GM12878 (cell line): ENCODE data around the gene ATF7IP. TPM values are rescaled to one million over a fixed set of nuclear protein-coding genes. Genes with fewer than 3 reads are reported as not detected.

Experiments
- ATAC-seq: fragments of 200-7000 bp; cut with Tn5 transposase; 3 replicates; pipeline ENCODE4 v1.9.1; 2020; ENCODE audit warnings: mild to moderate bottlenecking, moderate library complexity
- BruUV-seq: library from RNA; stranded (reverse); fragments of 400-500 nt; replicated peaks from 2 replicates; lab custom pipeline; 2021; lab: Mats Ljungman, UMichigan
- CTCF ChIA-PET: fragments of 300-600 bp; sonication (Branson Sonifier 250); formaldehyde crosslinking; extraction: SDS; loops from one replicate; lab custom pipeline; 2021; ENCODE audit warnings: inconsistent platforms; lab: Yijun Ruan, JAX
- POLR2A ChIA-PET: fragments of 350-600 bp; formaldehyde crosslinking; extraction: SDS; loops from one replicate; lab custom pipeline; 2021; ENCODE audit warnings: inconsistent platforms; lab: Charles Lee
- RAD21 ChIA-PET: fragments of 300-600 bp; sonication (Branson Sonifier 250); formaldehyde crosslinking; loops from one replicate; lab custom pipeline; 2023; ENCODE audit warnings: antibody characterized with exemption; ENCODE audit not compliant: unreplicated experiment; lab: Charles Lee
- SMC1A ChIA-PET: fragments of 300-600 bp; sonication (Branson Sonifier 250); formaldehyde crosslinking; loops from one replicate; lab custom pipeline; 2023; ENCODE audit not compliant: unreplicated experiment, uncharacterized antibody; lab: Charles Lee
- DNase-seq: peaks from one replicate; pipeline ENCODE4 v3.0.0-alpha.2; 2011; ENCODE audit warnings: low read depth, low spot score
- FAIRE-seq: peaks from 3 replicates; lab custom pipeline; 2011; peaks lifted over from hg19 to GRCh38; lab: Jason Lieb, UNC
- H2AFZ ChIP-seq: 2 replicates; pipeline ENCODE4 v1.6.0; 2011; ENCODE audit warnings: low read depth, low read length, control low read depth; ENCODE audit not compliant: control insufficient read depth
- H3K27ac ChIP-seq: 2 replicates; pipeline ENCODE4 v1.5.1; 2011; ENCODE audit warnings: control low read depth; ENCODE audit not compliant: control insufficient read depth, insufficient read depth
- H3K27me3 ChIP-seq, 2 experiments: replicated peaks in 1 of 2; 2 replicates each; pipeline versions ENCODE4 v1.6.0 to v1.6.1; 2011; ENCODE audit warnings: low read length in 1 of 2; ENCODE audit not compliant: control insufficient read depth in 2 of 2, insufficient read depth in 2 of 2
- H3K36me3 ChIP-seq, 2 experiments: 2 replicates each; pipeline ENCODE4 v1.5.1; 2011; ENCODE audit warnings: low read length in 1 of 2; ENCODE audit not compliant: control insufficient read depth in 2 of 2, insufficient read depth in 2 of 2
- H3K4me1 ChIP-seq: 2 replicates; pipeline ENCODE4 v1.6.1; 2011; ENCODE audit warnings: mild to moderate bottlenecking, low read length, moderate library complexity, mixed read lengths; ENCODE audit not compliant: control insufficient read depth, insufficient read depth
- H3K4me2 ChIP-seq: 2 replicates; pipeline ENCODE4 v1.6.0; 2011; ENCODE audit warnings: control low read depth; ENCODE audit not compliant: control insufficient read depth, insufficient read depth
- H3K4me3 ChIP-seq: fragments of 200-600 bp; sonication (generic); 2 replicates; pipeline ENCODE4 v1.5.1; 2016
- H3K79me2 ChIP-seq: 2 replicates; pipeline ENCODE4 v1.6.0; 2011; ENCODE audit warnings: low read length; ENCODE audit not compliant: control insufficient read depth, insufficient read depth
- H3K9ac ChIP-seq: 2 replicates; pipeline ENCODE4 v1.8.0; 2011; ENCODE audit warnings: low read length, control low read depth, mixed read lengths; ENCODE audit not compliant: control insufficient read depth, insufficient read depth
- H3K9me3 ChIP-seq: replicated peaks from 3 replicates; pipeline ENCODE4 v1.5.1; 2011; ENCODE audit warnings: mild to moderate bottlenecking, low read length; ENCODE audit not compliant: control insufficient read depth, insufficient read depth
- H4K20me1 ChIP-seq: 2 replicates; pipeline ENCODE4 v1.6.0; 2011; ENCODE audit not compliant: control insufficient read depth, insufficient read depth
- ATF3 ChIP-seq: IDR thresholded peaks from 2 replicates; pipeline ENCODE4 v1.6.1; 2011; ENCODE audit warnings: low read depth, mild to moderate bottlenecking, low read length, moderate library complexity, borderline replicate concordance; ENCODE audit errors: extremely low read depth
- EP300 ChIP-seq, 2 experiments: fragments of 150-350 bp in 1 of 2; IDR thresholded peaks; 2 replicates each; pipeline ENCODE4 v1.6.1; 2011 to 2012; ENCODE audit warnings: low read depth in 2 of 2, low read length in 2 of 2, borderline replicate concordance in 1 of 2, improper control_type of control experiment in 1 of 2, inconsistent platforms in 1 of 2; ENCODE audit not compliant: control insufficient read depth in 1 of 2
- ETV6 ChIP-seq, 2 experiments: fragments of 450-650 bp in 1 of 2; IDR thresholded peaks in 1 of 2; conservative IDR thresholded peaks in 1 of 2; 2 replicates each; pipeline ENCODE4 v1.6.1; 2014; ENCODE audit warnings: antibody characterized with exemption in 1 of 2, borderline replicate concordance in 1 of 2, low read depth in 1 of 2, mild to moderate bottlenecking in 1 of 2, moderate library complexity in 1 of 2
- HDGF ChIP-seq: fragments of 450-650 bp; IDR thresholded peaks from 2 replicates; pipeline ENCODE4 v1.6.1; 2016; ENCODE audit warnings: antibody characterized with exemption
- HSF1 ChIP-seq: fragments of 150-350 bp; IDR thresholded peaks from 2 replicates; pipeline ENCODE4 v1.6.1; 2014; ENCODE audit warnings: mild to moderate bottlenecking, low read depth, low read length
- NFYA ChIP-seq: IDR thresholded peaks from 2 replicates; pipeline ENCODE4 v1.6.1; 2011; ENCODE audit warnings: low read depth, mild to moderate bottlenecking, low read length, improper control_type of control experiment, borderline replicate concordance
- NR2C2 ChIP-seq: IDR thresholded peaks from 2 replicates; pipeline ENCODE4 v1.6.1; 2011; ENCODE audit warnings: borderline replicate concordance, low read depth; ENCODE audit not compliant: control insufficient read depth, insufficient read length
- NRF1 ChIP-seq: conservative IDR thresholded peaks from 2 replicates; pipeline ENCODE4 v1.6.1; 2011; ENCODE audit warnings: mild to moderate bottlenecking, low read depth, low read length, improper control_type of control experiment
- PAX8 ChIP-seq: fragments of 450-650 bp; IDR thresholded peaks from 2 replicates; pipeline ENCODE4 v1.6.1; 2017; ENCODE audit warnings: mild to moderate bottlenecking, moderate library complexity
- SMAD5 ChIP-seq: IDR thresholded peaks from 2 replicates; pipeline ENCODE4 v1.6.1; 2016; ENCODE audit warnings: antibody characterized with exemption, low read depth
- SMARCA5 ChIP-seq: fragments of 450-650 bp; IDR thresholded peaks from 2 replicates; pipeline ENCODE4 v1.6.1; 2017; ENCODE audit warnings: mild to moderate bottlenecking
- ZNF592 ChIP-seq: fragments of 450-650 bp; IDR thresholded peaks from 2 replicates; pipeline ENCODE4 v1.6.1; 2017; ENCODE audit warnings: mild to moderate bottlenecking, moderate library complexity
- WGBS: methylation state at CpG from one replicate; pipeline ENCODE4 v1.1.6; 2016; ENCODE audit warnings: low lambda C conversion rate; ENCODE audit not compliant: insufficient replicate concordance, insufficient coverage; ENCODE audit errors: missing lambda C conversion rate; 5-methylcytosine and 5-hydroxymethylcytosine counted together
- in situ Hi-C: fragments of 300-500 bp; cut with MboI; formaldehyde crosslinking; loops from 9 replicates; pipeline ENCODE4 v1.14.3; 2018; ENCODE audit warnings: mixed read lengths
- intact Hi-C: fragments of 100-400 bp; cut with micrococcal nuclease; formaldehyde crosslinking; loops from one replicate; pipeline ENCODE4 v1.14.2; 2022; ENCODE audit not compliant: unreplicated experiment
- polyA plus RNA-seq, 11 experiments: library from polyadenylated mRNA; depleted of rRNA in 4 of 11; unstranded in 6 of 11; stranded (reverse) in 5 of 11; fragments of >200 nt; fragmentation: Nextera tagmentation in 4 of 11; fragmentation: Illumina TruSeq in 1 of 11; extraction: Ambion mirVana in 4 of 11; extraction: Trizol in 1 of 11; gene quantifications; 1 replicate in 1 of 11; 2 replicates in 10 of 11; pipeline versions ENCODE4 v1.2.1 to v1.2.3, GENCODE V29; 2011 to 2016; ENCODE audit warnings: inconsistent platforms in 2 of 11, missing spikeins in 2 of 11, low read depth in 1 of 11
- total RNA-seq, 4 experiments: library from RNA; depleted of rRNA in 3 of 4; stranded (reverse); fragments of >200 nt in 3 of 4; fragmentation: Illumina TruSeq in 1 of 4; extraction: Trizol in 1 of 4; gene quantifications; 2 replicates each; pipeline versions ENCODE4 v1.2.1 to v1.2.3, GENCODE V29; 2013 to 2021

Gene ATF7IP
- total and polyA plus RNA-seq, 10 of the 15 experiments (the other 5 are each of a cell fraction or from before 2014, with no cell fraction given): 6.2 to 66.6 (median 29.3) TPM

GRCh38 chr12:14450479-14450878 lies 85.0 kb downstream of the ATF7IP start (continued):
- TF ChIP-seq ETV6 (conservative IDR thresholded peaks at IDR 0.05 in 1 of 2, IDR thresholded peaks at IDR 0.05 in 1 of 2; ENCODE audit: borderline replicate concordance in 1 of 2, low read depth in 1 of 2) (no peak), NFYA (no peak), SMAD5 (no peak), ATF3 (no peak)

- H3K27ac ChIP-seq: no peak overlapping the region
- H3K4me3 ChIP-seq: no peak overlapping the region
- H3K36me3 ChIP-seq: peaks cover 0 to 32% of the 10 kb centered on the region in 2 experiments
- no peak for DNase-seq
- peaks cover 2% of the 10 kb centered on the region for H3K79me2 ChIP-seq
- no peak overlapping the region for H3K4me2 ChIP-seq
- ChIA-PET SMC1A (interaction anchor here (0.7 to 6.3 kb wide), 22 partner anchors 11 to 267 kb away, joined by 3 to 103 read pairs (median 4); partner anchors contain the start of gene ATF7IP), RAD21 (interaction anchor here (1.8 to 5.8 kb wide), 7 partner anchors 58 to 267 kb away, joined by 6 to 113 read pairs (median 13); partner anchors contain the start of gene ATF7IP), CTCF (interaction anchor here (1.0 to 6.1 kb wide), 10 partner anchors 8 to 267 kb away, joined by 4 to 103 read pairs (median 12); partner anchors contain the start of gene ATF7IP), POLR2A (interaction anchor here (0.6 to 2.7 kb wide), 4 partner anchors 26 to 213 kb away, joined by 3 to 9 read pairs (median 3); partner anchors contain the start of gene ATF7IP)
- intact Hi-C loops (loop anchor here (5.0 kb wide), 1 partner anchor 65 kb away; no protein-coding TSS in a partner anchor), in situ Hi-C loops (loop anchor here (25.0 kb wide), 1 partner anchor 215 kb away; no protein-coding TSS in a partner anchor)
- no peak overlapping the region for H2AFZ ChIP-seq
- H3K9ac ChIP-seq: no peak overlapping the region
- ATAC-seq: no peak
- H3K4me1 ChIP-seq: no peaks in the 10 kb centered on the region
- no TSS peak for BruUV-seq
- no peak for FAIRE-seq
- no peaks in the 10 kb centered on the region for H3K27me3 ChIP-seq
- no peaks in the 10 kb centered on the region for H4K20me1 ChIP-seq
- H3K9me3 ChIP-seq: peaks cover 8% of the 10 kb centered on the region; the same call in 1 of the 3 replicates
- WGBS: 78% methylated on average over 4 of the region's 4 CpGs
- TF ChIP-seq EP300 (IDR thresholded peaks at IDR 0.05; ENCODE audit: borderline replicate concordance in 1 of 2, control insufficient read depth in 1 of 2, low read depth in 2 of 2, low read length in 2 of 2) (no peak), ZNF592 (no peak), PAX8 (no peak), HSF1 (no peak), HDGF (no peak), NRF1 (no peak), SMARCA5 (no peak), NR2C2 (no peak)
These were observed 86.9 kb downstream of the ATF7IP start for GRCh38 chr12:14452336-14452735.
